SK-N-SH (cell line): ENCODE results near the gene CACNA1G.
A peak's percentile ranks its signal among the peaks of the same experiment; 100 is the strongest.

Source experiments
- CHD2 ChIP-seq: fragments of 150-350 bp; IDR thresholded peaks from 2 replicates; pipeline ENCODE4 v1.6.1; 2018; ENCODE audit warnings: low read length; ENCODE audit not compliant: partially characterized antibody
- EP300 ChIP-seq, 2 experiments: IDR thresholded peaks; 2 replicates each; pipeline versions ENCODE4 v1.4.0 to v1.6.1; 2012; ENCODE audit warnings: borderline replicate concordance in 1 of 2, low read depth in 1 of 2, low read length in 1 of 2
- FOSL2 ChIP-seq: IDR thresholded peaks from 2 replicates; pipeline ENCODE4 v1.4.0; 2012; ENCODE audit warnings: low read depth, mild to moderate bottlenecking, moderate library complexity, borderline replicate concordance
- JUND ChIP-seq: IDR thresholded peaks from 2 replicates; pipeline ENCODE4 v1.4.0; 2012
- MXI1 ChIP-seq: IDR thresholded peaks from 2 replicates; pipeline ENCODE4 v1.6.1; 2012; ENCODE audit warnings: mild to moderate bottlenecking, low read depth, low read length, improper control_type of control experiment
- NRF1 ChIP-seq: IDR thresholded peaks from 2 replicates; pipeline ENCODE4 v1.6.1; 2012; ENCODE audit warnings: low read depth, mild to moderate bottlenecking, low read length
- POLR2AphosphoS5 ChIP-seq: IDR thresholded peaks from 2 replicates; pipeline ENCODE4 v1.6.1; 2012; ENCODE audit warnings: low read depth, low read length
- RCOR1 ChIP-seq: fragments of 150-350 bp; IDR thresholded peaks from 2 replicates; pipeline ENCODE4 v1.6.1; 2017; ENCODE audit warnings: antibody characterized with exemption, low read length
- TAF1 ChIP-seq: IDR thresholded peaks from 2 replicates; pipeline ENCODE4 v1.6.1; 2012; ENCODE audit warnings: low read depth, mild to moderate bottlenecking, low read length, moderate library complexity, borderline replicate concordance
- TCF12 ChIP-seq: IDR thresholded peaks from 2 replicates; pipeline ENCODE4 v1.4.0; 2012
- YY1 ChIP-seq: IDR thresholded peaks from 2 replicates; pipeline ENCODE4 v1.4.0; 2012; ENCODE audit warnings: low read depth, mild to moderate bottlenecking
- TF ChIP-seq, protein P1 (sequence below): fragments of 200-600 bp; sonication (generic); IDR thresholded peaks from 2 replicates; pipeline ENCODE4 v1.6.1; 2017; ENCODE audit warnings: antibody characterized with exemption, mild to moderate bottlenecking, moderate library complexity
- TF ChIP-seq, protein P2 (sequence below): IDR thresholded peaks from 2 replicates; pipeline ENCODE4 v1.4.0; 2012; ENCODE audit warnings: low read depth

DNA sequence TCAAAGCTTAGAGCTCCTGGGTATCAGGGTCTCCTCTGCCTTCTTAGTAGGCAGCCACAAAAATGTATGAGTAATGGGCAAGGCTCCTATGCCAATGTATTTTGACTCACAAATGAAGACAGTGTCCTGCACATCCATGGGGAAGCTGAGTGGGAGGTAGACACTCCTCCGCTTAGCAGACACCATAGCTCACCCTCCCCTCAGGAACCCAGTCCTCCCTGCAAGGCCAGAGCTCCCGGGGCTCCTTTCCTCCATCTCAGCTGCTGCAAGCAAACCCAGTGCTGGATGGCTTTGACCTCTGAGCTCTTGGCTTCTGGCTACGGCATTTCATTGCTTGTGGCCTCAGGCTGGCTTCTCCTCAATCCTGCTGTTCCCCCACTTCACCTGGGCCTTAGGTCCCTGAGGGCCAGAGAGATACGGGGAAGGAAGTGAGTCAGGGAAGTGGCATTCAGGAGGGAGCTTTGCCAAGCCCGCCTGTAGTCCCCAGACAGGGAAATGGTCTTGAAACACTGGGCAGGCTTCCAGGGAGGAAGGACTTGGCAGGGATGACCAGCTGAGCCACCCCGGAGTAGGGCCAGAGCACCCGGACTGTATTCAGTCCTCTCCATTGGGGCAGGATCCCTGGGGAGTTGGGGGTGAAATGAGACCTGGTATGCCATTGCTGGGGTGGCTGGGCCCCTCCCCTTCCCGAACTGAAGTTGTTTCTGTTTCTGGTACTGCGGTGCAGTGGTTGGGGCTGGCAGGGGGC is 78.6 kb downstream of the CACNA1G start:
- TF ChIP-seq, protein P1, sequence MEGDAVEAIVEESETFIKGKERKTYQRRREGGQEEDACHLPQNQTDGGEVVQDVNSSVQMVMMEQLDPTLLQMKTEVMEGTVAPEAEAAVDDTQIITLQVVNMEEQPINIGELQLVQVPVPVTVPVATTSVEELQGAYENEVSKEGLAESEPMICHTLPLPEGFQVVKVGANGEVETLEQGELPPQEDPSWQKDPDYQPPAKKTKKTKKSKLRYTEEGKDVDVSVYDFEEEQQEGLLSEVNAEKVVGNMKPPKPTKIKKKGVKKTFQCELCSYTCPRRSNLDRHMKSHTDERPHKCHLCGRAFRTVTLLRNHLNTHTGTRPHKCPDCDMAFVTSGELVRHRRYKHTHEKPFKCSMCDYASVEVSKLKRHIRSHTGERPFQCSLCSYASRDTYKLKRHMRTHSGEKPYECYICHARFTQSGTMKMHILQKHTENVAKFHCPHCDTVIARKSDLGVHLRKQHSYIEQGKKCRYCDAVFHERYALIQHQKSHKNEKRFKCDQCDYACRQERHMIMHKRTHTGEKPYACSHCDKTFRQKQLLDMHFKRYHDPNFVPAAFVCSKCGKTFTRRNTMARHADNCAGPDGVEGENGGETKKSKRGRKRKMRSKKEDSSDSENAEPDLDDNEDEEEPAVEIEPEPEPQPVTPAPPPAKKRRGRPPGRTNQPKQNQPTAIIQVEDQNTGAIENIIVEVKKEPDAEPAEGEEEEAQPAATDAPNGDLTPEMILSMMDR, result no peak
- peak; percentile 75 for TF ChIP-seq POLR2AphosphoS5
- TF ChIP-seq RCOR1, result peak; percentile 67; the same call in 1 of the 2 replicates
- peak; percentile 65 to 94 for TF ChIP-seq EP300 (IDR thresholded peaks at IDR 0.05; ENCODE audit: borderline replicate concordance in 1 of 2, low read depth in 1 of 2, low read length in 1 of 2)
- TF ChIP-seq NRF1, result no peak
- peak; percentile 72 for TF ChIP-seq YY1
- TF ChIP-seq CHD2, result no peak
- TF ChIP-seq MXI1, result no peak
- peak; percentile 92 for TF ChIP-seq FOSL2
- TF ChIP-seq, protein P2, sequence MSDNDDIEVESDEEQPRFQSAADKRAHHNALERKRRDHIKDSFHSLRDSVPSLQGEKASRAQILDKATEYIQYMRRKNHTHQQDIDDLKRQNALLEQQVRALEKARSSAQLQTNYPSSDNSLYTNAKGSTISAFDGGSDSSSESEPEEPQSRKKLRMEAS, result peak; percentile 16; the same call in 1 of the 2 replicates
- TF ChIP-seq TAF1, result no peak; the same call in 1 of the 2 replicates
- peak; percentile 98 for TF ChIP-seq JUND
- TF ChIP-seq TCF12, result peak; percentile 89
